Activated T-cell treated with anti-CD3 and anti-CD28 coated beads for 1 hour (primary cell): ENCODE results near the gene MYOD1.

ENCODE experiments used
- DNase-seq: peaks from one replicate; pipeline ENCODE4 v3.0.0-alpha.2; 2020; ENCODE audit warnings: low read depth

MYOD1 gene

GRCh38 chr11:17702876-17703275, 16.5 kb upstream of the MYOD1 start:
- DNase-seq: no peak

- DNase-seq: no peak
Measured at GRCh38 chr11:17703951-17704350, 15.4 kb upstream of the MYOD1 start.

GRCh38 chr11:17707830-17708229, 11.5 kb upstream of the MYOD1 start:
- DNase-seq: no peak

GRCh38 chr11:17711836-17712235, 7.5 kb upstream of the MYOD1 start:
- no peak for DNase-seq

- no peak for DNase-seq
Measured at GRCh38 chr11:17713851-17714250, 5.5 kb upstream of the MYOD1 start.

GRCh38 chr11:17714356-17714854, 5.0 kb upstream of the MYOD1 start:
- no peak for DNase-seq

GRCh38 chr11:17714870-17715269, 4.5 kb upstream of the MYOD1 start:
- DNase-seq: no peak

- no peak for DNase-seq
Measured at GRCh38 chr11:17716807-17717206, 2.6 kb upstream of the MYOD1 start.

- DNase-seq: no peak
Measured at GRCh38 chr11:17718015-17718414, 1.4 kb upstream of the MYOD1 start.

GRCh38 chr11:17718510-17718962, 835 bp upstream of the MYOD1 start:
- DNase-seq: no peak

- DNase-seq: no peak
Measured at GRCh38 chr11:17719938-17720795, 796 bp downstream of the MYOD1 start.

- DNase-seq: no peak
Measured at GRCh38 chr11:17720796-17721171, 1.4 kb downstream of the MYOD1 start.

GRCh38 chr11:17721242-17721999, 2.0 kb downstream of the MYOD1 start:
- DNase-seq: no peak

- no peak for DNase-seq
Measured at GRCh38 chr11:17722000-17722643, 2.8 kb downstream of the MYOD1 start.

- no peak for DNase-seq
Measured at GRCh38 chr11:17724020-17724908, 4.9 kb downstream of the MYOD1 start.

- no peak for DNase-seq
Measured at GRCh38 chr11:17725174-17725573, 5.8 kb downstream of the MYOD1 start.

GRCh38 chr11:17730137-17730536, 10.8 kb downstream of the MYOD1 start:
- DNase-seq: no peak

GRCh38 chr11:17730608-17731462, 11.5 kb downstream of the MYOD1 start:
- DNase-seq: peak; percentile 36

- no peak for DNase-seq
Measured at GRCh38 chr11:17733261-17733660, 13.9 kb downstream of the MYOD1 start.

- no peak for DNase-seq
Measured at GRCh38 chr11:17734418-17734911, 15.1 kb downstream of the MYOD1 start, which contains the start of gene KCNC1. Gene KCNC1 (plus strand): TSS chr11:17734781. CDS start chr11:17736003, 1,222 bp downstream.
